Dedifferentiated amniotic fluid mesenchymal stem cell (primary cell): ENCODE measurements around the gene TMEM63C.

ENCODE experiments used
- DNase-seq: peaks from one replicate; pipeline ENCODE4 v3.0.0-alpha.2; 2016; ENCODE audit errors: extremely low spot score

Gene TMEM63C

GRCh38 chr14:77181603-77182437 lies at the start of gene TMEM63C:
Gene TMEM63C (plus strand): TSS chr14:77181798. CDS start chr14:77218814, 37,016 bp downstream.
- no peak for DNase-seq

GRCh38 chr14:77131871-77132486 lies 49.6 kb upstream of the TMEM63C start:
- no peak for DNase-seq

GRCh38 chr14:77133720-77134338 lies 47.8 kb upstream of the TMEM63C start:
- no peak for DNase-seq

- no peak for DNase-seq
Measured at GRCh38 chr14:77139022-77139421, 42.6 kb upstream of the TMEM63C start.

GRCh38 chr14:77139540-77140358 lies 41.8 kb upstream of the TMEM63C start:
- DNase-seq = no peak

- no peak for DNase-seq
Measured at GRCh38 chr14:77140359-77141213, 41.0 kb upstream of the TMEM63C start.

GRCh38 chr14:77141214-77142004 lies 40.2 kb upstream of the TMEM63C start, which contains the start of gene ZDHHC22:
Gene ZDHHC22 (minus strand): TSS chr14:77141791. CDS start chr14:77139738, 2,053 bp downstream.
- DNase-seq = no peak

- no peak for DNase-seq
Measured at GRCh38 chr14:77142005-77142800, 39.4 kb upstream of the TMEM63C start.

GRCh38 chr14:77143071-77143470 lies 38.5 kb upstream of the TMEM63C start:
- DNase-seq = no peak

GRCh38 chr14:77144412-77145115 lies 37.0 kb upstream of the TMEM63C start:
- no peak for DNase-seq

- DNase-seq = no peak
Measured at GRCh38 chr14:77145975-77146740, 35.4 kb upstream of the TMEM63C start.

GRCh38 chr14:77148510-77149231 lies 32.9 kb upstream of the TMEM63C start:
- no peak for DNase-seq

GRCh38 chr14:77151245-77151644 lies 30.4 kb upstream of the TMEM63C start:
- no peak for DNase-seq

- peak; percentile 31 for DNase-seq
Measured at GRCh38 chr14:77151918-77152588, 29.5 kb upstream of the TMEM63C start.

- DNase-seq = no peak
Measured at GRCh38 chr14:77153802-77154201, 27.8 kb upstream of the TMEM63C start.

GRCh38 chr14:77154421-77154820 lies 27.2 kb upstream of the TMEM63C start:
- no peak for DNase-seq

GRCh38 chr14:77155083-77155482 lies 26.5 kb upstream of the TMEM63C start:
- no peak for DNase-seq
